T47D (cell line): ENCODE results near the gene HLA-DQB1.
"Not testable (repeated sequence)": the region's sequence is repeated elsewhere in the genome, so short reads cannot be mapped to it uniquely, and the experiment has no call there.

Source experiments
- DNase-seq, 2 experiments: peaks; one replicate each; pipeline versions ENCODE4 v3.0.0 to v3.0.0-alpha.2; 2011 to 2012; ENCODE audit warnings: low read depth in 1 of 2, low spot score in 1 of 2
- JUND ChIP-seq: IDR thresholded peaks from 2 replicates; pipeline ENCODE4 v1.6.1; 2012; ENCODE audit warnings: low read depth
- in situ Hi-C: cut with HindIII; loops from 2 replicates; pipeline ENCODE4 v1.10.0; 2016; ENCODE audit warnings: low sequenced_read_pairs, low pct_unique_long_range_greater_than_20kb

The HLA-DQB1 gene

DNA sequence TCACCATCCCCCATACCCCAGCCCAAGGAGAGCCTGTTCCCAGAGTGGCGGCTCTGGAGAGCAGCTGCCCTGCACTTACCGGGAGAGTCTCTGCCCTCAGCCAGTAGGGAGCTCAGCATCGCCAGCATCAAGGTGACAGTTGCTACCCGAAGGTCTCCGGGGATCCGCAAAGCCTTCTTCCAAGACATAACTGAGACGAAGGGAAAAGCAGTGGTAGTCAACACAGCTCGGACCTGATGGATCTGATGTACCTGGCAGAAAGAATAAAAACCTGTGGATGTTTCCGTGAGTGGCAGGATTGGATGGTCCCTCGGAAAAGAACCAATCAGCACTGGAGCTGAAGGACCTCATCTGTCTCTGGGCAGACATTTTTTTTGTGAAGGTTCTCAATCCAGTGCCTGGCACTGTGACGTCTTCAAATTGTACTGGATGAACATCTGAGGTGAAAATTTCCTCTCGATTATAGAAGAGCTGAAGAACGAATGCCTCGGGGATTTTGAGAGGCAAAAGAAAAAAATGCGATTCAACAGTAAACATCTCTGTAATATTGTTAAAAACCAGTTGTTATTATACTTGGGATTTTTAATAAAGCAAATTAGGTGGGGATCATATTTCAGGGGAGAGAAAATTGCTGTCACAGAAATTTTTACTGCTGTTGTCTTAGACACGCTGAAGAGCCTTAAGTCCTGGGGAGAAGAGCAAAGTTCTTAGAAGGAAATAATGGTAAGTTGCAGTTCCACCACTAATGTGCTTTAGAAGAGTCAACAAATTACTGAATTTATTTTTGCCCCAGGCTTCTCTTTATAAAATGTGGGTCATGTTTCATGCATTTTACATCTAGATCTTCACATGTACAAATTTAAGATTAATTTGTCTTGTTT is at the start of gene HLA-DQB1:
TSS of gene HLA-DQB1 (minus strand) at position 238 of the 881 bp plus-strand sequence. CDS start at position 188, 50 bp downstream.
- in situ Hi-C loops = no loop called here
- peak; percentile 90 to 96 for DNase-seq
- no peak for TF ChIP-seq JUND

DNA sequence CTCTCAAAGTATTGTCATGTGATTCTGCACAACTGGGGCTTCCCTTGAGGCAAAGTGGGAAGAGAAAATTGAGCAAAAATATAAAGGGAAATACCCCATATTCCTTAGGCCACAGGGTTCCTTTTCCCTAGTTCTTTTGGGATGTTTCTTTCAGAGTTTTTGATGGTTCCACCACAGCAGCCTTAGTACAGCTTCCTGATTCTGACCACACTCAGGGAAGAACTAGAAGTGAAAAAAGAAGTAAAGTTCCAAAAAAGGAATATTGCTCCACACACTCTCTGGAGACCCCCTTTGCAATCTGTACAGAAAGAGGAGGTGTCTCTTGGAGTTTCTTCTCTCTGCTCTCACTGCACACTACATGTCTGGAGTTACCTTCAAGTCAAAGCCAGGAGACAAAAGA is 46.8 kb upstream of the HLA-DQB1 start:
- in situ Hi-C loops = no loop called here
- DNase-seq = no peak
- no peak for TF ChIP-seq JUND

DNA sequence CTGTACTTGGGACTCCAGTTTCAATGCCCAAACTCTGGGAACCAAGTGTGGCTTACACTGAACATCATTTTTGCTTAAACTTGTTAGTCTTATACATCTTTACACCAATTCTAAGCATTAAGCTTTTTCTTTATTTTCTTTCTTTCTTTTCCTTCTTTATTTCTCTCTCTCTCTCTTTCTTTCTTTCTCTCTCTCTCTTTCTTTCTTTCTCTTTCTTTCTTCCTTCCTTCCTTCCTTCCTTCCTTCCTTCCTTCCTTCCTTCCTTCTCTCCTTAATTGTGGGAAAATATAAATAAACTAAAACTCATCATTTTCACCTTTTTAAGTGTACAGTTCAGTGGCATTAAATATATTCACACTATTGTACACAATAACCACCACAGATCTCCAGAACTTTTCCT is 43.2 kb upstream of the HLA-DQB1 start:
- DNase-seq = no peak
- TF ChIP-seq JUND = no peak
- in situ Hi-C loops = no loop called here

DNA sequence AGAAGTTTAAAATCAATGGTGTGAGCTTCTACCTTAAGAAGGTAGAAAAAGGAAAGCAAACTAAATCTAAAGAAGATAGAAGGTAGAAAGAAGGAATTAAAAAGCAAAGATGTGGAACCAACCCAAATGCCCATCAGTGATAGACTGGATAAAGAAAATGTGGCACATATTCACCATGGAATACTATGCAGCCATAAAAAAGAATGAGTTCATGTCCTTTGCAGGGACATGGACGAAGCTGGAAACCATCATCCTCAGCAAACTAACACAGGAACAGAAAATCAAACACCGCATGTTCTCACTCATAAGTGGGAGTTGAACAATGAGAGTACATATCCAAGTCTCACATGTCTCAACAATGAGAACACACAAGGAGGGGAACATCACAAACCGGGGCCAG is 38.7 kb upstream of the HLA-DQB1 start:
- DNase-seq, in situ Hi-C loops: not testable (repeated sequence)

DNA sequence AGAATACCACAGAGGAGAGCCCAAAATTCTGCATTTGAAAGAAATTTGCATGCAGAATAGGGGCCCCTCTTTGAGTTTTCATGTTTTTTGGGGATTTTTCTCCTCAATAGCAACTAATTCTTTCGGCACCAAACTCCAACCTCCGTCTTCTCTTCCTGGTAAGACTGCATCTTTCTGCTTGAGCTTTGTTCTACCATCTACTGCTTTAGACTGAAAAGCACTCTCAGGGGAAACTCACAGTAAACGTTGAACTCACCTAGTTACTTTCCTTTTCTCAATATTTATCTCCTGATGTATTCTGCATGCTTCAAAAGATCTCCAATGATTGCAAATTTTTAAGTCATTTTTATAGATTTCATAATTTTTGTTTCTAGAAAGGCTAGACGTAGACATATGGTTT is 36.9 kb upstream of the HLA-DQB1 start:
- in situ Hi-C loops = no loop called here
- DNase-seq = no peak
- TF ChIP-seq JUND = no peak

DNA sequence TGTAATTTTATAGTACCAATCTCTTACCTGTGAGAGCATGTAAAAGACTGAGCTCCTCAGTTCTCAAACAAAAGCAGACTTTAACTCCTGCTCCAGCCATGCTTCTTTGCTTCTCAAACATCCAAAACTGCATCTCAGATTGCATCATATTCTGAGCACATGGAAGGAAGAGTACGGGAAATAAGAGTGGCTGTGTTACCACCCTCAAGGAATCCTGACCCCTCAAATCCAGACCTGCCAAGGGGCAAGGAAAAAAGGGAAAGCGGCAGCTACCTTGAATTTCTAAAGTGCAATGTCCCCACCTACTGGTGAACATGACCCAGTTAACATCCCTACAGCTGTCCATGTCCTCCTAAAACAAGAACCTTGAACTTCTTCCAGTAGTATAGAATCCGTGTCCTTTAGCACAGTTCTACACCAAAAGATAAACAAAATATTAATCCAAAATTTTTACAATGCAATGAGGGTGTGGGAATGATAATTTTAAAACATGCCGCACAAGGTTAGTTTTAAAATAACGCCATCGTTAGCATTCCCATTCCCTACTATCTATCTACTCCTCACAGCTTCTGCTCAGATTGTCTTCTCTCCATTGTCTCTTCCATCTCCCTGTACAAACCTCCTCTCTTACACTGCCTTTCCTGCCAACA is 34.1 kb upstream of the HLA-DQB1 start:
- peak; percentile 28 to 81 for DNase-seq
- TF ChIP-seq JUND = no peak
- in situ Hi-C loops = no loop called here

DNA sequence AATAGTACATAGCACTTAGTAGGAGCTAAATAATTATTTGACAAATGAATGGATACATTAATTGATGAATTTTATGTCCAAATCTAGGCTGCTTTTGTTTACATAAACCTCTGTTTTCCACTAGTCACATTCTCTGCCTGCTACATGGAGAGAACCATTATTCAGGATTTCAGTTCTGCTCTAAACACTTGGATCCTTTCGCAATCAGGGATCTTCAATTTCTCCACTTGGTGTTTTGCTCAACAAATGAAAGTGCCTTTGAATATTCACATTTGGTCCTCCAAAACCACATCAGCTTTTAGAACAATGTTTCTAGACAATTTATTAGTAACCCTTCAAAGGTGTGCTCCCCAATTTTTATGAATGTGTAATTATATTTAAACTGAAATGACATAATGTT is 30.6 kb upstream of the HLA-DQB1 start:
- no peak for TF ChIP-seq JUND
- in situ Hi-C loops = no loop called here

DNA sequence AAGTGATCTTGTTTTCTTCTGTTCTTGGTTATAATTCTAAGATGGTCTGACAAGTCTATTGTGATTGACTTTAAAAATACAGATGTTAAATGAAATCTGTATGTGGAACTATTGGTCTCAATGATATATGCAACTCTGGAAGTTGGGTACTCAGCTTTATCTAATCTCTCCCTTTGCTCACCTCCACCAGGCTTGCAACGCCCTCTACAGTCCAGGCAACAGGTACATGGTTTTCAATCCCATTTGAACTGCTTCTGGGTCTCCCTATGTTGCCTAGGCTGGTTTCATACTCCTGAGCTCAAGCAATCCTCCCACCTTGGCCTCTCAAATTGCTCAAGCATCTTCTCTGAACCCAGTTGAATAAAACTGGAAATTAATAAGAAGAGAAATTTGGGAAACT is 25.6 kb upstream of the HLA-DQB1 start:
- in situ Hi-C loops = no loop called here
- no peak for TF ChIP-seq JUND
- peak in 1 of 2 experiments; percentile 64 for DNase-seq

More for the DNA sequence above, 30.6 kb upstream of the HLA-DQB1 start:
- DNase-seq = no peak

DNA sequence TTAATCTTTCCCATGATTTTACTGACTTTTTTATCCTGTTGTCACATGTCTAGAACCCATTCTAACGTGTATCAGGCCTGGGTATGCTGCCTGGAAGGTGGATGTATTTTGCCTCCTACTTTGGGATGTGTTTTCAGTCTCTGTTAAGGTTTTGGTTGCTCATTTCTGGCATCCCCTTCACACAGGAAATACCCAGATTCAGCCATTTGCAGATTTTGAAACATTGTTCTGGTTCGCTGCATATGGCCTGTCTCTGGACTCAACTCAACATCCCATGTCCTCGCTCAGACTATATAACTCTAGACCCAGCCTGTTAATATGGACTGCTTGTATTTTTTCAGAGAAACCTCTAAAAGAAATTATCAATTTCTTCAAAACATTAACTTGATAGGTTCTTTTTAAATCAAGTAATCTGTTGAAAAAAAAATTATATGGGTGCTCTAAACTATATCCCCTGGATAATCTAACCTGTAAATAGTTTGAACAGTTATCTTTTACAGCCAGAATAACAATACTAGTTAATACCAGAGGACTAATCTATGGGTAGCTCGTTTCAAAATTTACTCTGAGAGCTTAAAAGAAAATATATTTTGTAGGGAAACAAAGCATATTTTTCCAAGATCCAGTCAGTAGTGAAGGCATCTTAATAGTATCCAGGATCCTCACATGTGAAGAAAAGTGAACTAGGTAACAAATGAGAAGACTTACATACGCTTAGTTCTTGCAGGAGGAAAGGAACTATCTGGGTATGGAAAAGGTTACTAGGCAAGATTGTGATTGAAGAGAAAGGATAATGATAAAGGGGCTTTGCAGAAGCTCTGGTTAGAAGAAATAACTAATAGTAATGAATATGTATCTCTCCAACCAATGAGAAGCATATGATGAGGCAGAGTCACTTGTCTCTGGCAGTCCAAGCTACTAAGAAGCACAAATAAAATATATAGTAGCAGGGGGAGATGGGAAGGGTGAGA is 23.4 kb upstream of the HLA-DQB1 start:
- no peak for TF ChIP-seq JUND
- in situ Hi-C loops = no loop called here

DNA sequence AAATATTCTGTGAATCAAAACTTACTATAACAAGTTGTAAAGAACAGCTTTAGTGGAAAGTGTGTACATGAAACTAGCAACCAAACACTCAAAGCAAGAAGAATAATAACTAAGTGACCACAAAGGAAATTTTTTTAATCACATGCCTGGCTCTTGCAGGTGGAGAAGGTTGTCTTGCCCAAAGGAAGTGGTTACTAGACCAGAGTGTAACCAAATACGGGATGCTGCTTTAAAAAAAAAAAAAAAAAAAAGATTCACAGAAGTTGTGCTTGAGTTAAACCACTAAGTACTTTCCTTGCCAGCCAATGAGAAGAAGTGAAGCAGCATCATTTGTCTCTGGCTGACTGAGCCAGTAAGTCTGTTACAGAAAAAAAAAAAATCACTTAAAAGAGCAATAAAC is 19.1 kb upstream of the HLA-DQB1 start:
- no peak for DNase-seq
- in situ Hi-C loops = no loop called here
- TF ChIP-seq JUND = no peak

More for the DNA sequence above, 23.4 kb upstream of the HLA-DQB1 start:
- DNase-seq = peak in 1 of 2 experiments; percentile 24

DNA sequence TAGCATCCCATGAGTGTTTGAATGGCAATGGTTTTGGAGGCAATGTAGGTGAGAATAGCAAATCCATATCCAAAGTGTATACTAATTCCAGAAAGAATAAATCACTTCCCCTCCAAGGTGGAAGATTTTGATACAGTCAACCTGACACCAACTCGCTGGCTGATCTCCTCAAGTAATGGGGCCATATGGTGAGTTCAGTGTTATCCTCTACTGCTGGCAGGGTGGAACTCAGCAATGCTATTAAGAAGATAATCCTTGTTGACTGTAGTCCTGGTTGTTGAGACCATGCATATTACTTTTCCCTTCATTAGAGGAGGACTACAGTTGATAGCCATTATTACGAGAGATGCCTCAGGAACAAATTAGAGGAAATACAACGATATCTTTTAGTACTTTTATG is 17.8 kb upstream of the HLA-DQB1 start:
- no peak for TF ChIP-seq JUND
- no peak for DNase-seq
- in situ Hi-C loops = no loop called here

DNA sequence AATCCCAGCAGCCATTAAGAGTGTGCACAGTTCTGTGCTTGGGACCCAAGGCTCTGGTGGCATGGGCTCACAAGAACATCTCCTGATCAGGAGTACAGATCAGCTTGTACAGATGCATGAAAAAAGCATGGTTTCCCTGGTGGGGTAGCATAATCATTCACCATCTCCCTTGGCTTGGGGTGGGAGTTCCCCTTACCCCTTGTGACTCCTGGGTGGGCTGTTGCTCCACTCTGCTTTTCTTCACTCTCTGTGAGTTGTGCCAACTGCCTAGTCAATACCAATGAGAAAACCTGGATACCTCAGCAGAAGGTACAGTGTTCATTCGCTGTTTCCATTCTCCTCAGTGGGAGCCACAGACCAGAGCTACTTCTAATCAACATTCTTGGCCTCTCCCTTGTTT is 13.6 kb upstream of the HLA-DQB1 start:
- in situ Hi-C loops = no loop called here
- TF ChIP-seq JUND = no peak
- no peak for DNase-seq
